NCI-H1694 (cell line): ENCODE results near the gene CTXN3.

Experiments
- DNase-seq: peaks from one replicate; lab custom pipeline; 2025; lab: John Stamatoyannopoulos, UW

Gene CTXN3

GRCh38 chr5:127699416-127699815 lies 50.5 kb downstream of the CTXN3 start:
- DNase-seq = no peak

- DNase-seq = no peak
Measured at GRCh38 chr5:127700237-127700766, 51.4 kb downstream of the CTXN3 start.

- DNase-seq = no peak
Measured at GRCh38 chr5:127702434-127702833, 53.6 kb downstream of the CTXN3 start.

- DNase-seq = no peak
Measured at GRCh38 chr5:127702926-127703561, 54.2 kb downstream of the CTXN3 start, which contains the start of gene CCDC192. TSS of gene CCDC192 (plus strand) at chr5:127703391. CDS start at chr5:127703446, 55 bp downstream.

- no peak for DNase-seq
Measured at GRCh38 chr5:127705120-127705892, 56.4 kb downstream of the CTXN3 start.

GRCh38 chr5:127706691-127707090 lies 57.8 kb downstream of the CTXN3 start:
- DNase-seq = no peak

GRCh38 chr5:127707209-127707608 lies 58.3 kb downstream of the CTXN3 start:
- DNase-seq = no peak
